NOMO-1 treated with dmso at 0.1 percent for 144 hours (cell line): ENCODE results near the gene CLEC3A.
"Not testable (repeated sequence)": the region's sequence is repeated elsewhere in the genome, so short reads cannot be mapped to it uniquely, and the experiment has no call there.

Source experiments
- DNase-seq: peaks from one replicate; lab custom pipeline; 2025; ENCODE audit not compliant: unreplicated experiment; lab: John Stamatoyannopoulos, UW

CLEC3A gene

DNA sequence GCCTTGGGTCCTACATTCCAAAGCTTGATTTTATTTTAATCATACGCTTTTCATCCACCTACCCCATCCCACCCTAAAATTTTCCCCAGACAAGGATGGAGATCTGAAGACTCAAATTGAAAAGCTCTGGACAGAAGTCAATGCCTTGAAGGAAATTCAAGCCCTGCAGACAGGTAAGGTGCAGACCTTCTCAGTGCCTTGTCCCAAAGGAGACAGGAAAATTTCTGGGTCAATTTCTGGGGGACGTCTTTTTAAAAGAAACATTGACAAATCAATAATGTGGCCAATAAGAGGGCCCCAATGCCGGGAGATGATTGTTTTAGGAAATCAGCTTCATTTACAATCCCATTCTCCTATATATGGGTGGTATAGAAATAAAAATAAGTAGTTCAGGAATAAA is 5.7 kb downstream of the CLEC3A start:
- no peak for DNase-seq

DNA sequence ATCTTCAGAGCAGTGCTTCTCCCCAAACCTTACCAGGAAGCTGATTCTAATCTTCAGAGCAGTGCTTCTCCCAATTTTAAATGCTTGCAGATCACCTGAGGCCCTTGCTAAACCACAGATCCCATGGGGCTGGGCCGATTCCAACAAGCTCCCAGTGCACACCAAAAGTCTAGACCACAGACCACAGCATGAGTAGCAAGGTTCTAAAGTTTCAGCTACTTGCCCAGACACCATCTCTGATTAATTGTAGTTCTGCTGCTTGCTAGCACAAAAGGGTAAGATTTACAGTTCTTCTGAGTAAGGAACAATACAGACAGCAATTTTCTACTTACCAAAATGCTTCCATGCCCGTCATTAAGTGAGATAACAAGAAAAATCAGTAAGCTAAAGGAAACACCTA is 12.2 kb downstream of the CLEC3A start:
- no peak for DNase-seq

DNA sequence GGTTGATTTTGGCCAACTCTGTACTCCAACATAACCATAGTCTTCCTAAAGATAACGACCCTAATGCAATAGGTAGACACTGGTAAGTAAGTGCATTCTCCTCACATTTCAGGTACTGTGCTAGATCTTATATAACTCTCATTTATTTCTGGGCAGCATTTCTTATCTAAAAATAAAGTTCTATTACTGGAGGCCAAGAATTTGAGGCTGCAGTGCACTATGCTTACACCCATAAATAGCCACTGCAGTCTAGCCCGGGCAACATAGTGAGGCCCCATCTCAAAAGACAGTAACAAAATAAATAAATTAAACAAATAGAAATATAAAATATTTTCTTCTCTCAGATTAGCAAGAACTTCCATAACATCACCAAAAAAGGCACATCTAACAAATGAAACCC is 12.7 kb downstream of the CLEC3A start:
- DNase-seq, result no peak

DNA sequence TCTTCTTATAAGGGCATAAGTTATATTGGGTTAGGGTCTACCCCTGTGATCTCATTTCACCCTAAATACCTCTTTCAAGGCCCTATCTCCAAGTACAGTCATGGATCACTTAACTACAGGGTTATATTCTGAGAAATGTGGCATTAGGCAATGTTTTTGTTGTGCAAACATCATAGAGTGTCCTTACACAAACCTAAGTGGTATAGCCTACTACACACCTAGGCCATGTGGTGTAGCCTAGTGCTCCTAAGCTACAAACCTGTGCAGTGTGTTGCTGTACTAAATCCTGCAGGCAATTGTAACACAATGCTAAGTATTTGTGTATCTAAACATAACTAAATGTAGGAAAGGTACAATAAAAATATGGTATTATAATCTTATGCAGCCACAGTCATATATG is 18.0 kb downstream of the CLEC3A start:
- DNase-seq, result no peak

DNA sequence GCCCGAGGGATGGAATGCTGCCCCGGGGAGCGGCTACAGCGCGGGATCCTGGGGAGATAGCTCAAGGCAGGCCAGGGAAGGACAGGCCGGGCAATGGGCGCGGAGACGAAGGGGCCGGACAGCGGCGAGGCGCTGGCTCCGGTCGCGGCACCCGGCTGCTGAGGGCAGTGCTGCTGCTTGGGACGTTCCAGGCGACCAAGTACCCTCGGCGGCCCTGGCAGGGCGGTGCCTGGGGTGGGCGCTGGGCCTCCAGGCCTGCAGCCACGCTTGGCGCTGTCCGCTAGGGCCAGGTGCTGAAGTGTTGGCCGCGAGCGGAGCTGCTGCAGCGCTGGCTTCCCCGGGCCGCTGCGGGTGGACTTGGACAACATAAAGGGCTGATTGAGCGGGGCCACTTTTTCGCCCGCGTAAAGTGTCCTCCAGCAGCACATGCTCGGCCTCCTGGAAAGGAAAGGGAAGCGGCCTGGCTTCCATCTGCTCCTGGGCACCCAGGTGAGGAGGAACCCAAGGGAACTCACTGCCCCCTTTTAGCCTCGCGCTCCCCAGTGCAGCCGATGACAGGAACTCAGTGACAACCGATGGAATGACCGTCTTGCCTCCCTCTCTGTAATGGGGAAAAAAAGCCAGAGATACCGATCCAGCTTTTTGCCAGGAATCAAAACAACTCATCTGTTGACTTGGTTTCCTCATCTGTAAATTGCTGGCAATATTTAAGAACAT is 23.7 kb downstream of the CLEC3A start:
- DNase-seq, result peak; percentile 3

DNA sequence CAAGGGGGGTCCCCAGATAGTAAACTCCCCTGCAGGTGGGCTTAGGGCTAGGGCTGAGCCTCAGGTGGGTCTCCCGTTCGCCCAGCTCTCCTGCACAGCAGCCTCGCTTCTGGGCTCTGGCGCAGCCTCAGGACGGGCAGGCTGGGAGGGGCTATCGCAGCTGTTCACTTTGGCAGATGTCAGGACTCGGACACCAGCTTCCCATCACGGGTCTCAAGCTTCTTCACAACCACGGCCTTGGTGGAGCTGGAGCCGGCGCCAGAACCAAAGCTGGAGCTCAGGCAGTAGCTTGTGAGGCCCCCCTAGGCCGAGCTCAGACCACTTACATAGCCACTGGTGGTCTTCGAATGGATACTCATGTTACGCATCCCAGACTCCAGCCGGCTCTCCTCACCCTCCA is 26.0 kb downstream of the CLEC3A start:
- no peak for DNase-seq

DNA sequence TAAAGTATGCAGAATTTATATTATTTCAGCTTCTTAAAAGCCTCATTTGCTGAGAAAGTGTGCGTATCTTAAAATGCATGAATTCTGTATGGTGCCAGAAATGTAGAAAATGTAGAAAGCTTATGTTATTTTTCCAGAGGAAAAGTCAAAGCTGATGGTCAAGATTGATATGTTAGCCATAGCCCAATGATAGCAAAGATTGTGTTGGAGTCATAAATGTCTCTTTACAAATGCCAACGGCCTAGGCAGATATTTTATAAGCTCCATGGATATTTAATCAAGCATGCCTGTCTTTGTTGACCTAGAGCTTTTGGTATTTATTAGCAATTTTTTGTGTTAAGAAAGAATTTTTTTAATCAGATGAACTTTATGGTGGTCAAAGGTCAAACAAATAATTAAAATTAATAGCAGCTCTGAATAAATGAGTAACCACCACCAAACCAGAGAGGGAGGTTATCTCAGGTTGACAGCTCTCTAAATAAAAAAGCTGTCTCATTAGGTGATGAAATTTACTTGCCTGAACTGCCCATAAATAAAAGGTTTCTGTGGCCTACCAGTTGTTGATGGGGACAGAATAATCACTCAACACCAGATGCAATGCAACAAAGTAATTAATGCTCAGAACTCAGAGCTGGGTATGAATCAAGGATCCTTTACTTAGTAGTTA is 28.5 kb downstream of the CLEC3A start:
- DNase-seq, result no peak

DNA sequence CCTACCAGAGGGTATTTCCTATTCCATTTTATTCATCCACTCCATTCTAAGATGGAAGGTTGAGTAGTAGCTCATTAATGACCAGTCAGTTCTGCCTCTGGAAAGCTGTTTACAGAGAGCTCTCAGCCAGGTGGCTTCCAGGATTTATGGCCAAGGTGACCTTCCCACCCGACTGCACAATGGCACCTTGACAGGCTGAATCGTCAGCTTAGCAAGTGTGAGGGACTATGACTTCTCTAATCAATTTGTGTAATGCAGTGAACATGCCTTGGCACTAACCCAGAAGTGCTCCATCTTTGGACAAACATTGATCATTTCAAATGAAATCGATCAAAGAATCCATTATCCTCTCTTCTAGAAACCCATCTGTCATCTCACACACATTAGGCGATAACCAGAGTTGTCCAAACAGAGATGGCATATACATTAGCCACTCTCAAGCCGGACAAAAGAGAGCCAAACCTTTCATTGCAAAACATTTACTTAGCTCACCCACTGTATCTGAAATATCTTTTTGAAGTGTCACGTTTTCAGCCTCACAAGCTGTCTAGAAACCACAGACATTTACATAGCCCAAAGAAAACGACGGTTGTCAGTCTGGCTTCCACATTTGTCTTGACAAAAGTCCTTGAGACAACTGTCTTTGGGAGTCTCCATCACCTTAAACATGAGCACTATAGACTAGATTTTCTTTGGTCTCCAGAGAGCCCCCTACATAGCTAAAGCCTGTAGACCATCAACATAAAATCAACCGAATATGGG is 35.6 kb downstream of the CLEC3A start:
- no peak for DNase-seq

DNA sequence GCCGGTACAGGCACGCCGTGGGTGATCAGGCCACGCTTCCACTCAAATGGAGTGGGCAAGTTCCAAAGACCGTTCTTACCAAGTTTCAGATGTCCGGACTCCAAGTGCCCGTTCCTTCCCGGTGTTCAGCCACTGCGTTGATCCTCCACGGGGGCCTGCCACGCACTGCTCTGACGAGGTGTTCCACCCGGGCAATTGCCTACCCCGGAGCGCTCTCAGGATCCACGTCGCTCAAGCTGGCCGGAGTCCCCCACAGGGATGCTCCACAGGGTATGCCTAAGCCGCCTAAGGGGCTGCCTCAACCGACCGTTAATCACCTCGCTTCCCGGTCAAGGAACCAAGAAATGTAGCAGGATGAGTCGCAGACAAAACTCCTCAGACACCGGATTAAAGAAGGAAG is 37.5 kb downstream of the CLEC3A start:
- DNase-seq, result not testable (repeated sequence)

DNA sequence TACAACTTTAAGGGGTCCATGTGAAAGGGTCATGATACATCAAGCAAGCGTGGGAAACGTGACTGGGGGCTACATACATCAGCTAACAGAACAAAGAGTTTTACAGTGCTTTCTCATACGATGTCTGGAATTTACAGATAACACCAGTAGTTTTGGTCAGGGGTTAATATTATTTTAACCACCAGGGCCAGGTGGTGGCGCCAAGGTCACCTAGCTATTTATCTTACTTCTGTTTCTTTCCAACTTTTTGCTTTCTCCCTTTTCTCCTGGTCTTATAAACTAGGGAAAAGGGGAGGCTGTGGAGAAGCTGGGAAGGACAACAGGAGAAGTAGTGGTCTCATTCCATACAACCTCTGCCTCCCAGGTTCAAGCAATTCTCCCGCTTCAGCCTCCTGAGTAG is 37.9 kb downstream of the CLEC3A start:
- DNase-seq, result no peak

DNA sequence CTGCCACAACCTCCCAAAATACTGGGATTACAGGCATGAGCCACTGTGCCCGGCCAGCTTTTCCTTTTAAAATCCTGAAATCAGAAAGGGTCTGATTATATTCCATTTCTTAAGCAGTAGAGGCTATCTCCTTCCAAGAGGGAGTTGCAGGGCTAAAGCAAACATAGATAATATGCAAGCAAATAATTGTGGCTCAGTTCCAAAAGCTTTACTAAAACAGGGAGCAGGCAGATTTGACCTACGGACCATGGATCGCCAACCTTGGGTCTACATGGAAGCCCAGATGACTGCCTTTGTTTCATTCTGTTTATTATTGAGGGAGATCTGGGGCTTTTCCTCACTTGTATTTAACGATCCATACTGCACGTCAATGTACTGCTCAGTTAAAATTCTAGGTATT is 38.5 kb downstream of the CLEC3A start:
- DNase-seq, result no peak

DNA sequence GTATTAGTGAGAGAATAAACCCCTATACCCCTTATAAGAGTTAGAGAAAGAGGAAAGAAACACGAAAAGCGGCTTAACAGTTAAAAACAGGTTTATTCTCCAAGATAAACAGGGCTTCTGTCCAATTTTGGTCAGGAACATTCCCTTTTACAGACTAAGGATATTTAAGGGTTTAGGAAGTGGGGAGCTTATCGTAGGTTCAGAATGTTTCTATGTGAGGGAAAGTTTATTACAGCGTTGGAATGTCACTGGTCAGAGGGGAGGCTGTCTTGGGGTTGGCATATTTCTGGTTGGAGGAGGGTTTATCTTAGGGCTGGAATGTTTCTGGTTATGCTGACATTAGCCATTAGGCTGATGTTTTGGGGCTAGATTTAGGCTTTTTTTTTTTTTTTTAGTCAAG is 43.0 kb downstream of the CLEC3A start:
- DNase-seq, result no peak

DNA sequence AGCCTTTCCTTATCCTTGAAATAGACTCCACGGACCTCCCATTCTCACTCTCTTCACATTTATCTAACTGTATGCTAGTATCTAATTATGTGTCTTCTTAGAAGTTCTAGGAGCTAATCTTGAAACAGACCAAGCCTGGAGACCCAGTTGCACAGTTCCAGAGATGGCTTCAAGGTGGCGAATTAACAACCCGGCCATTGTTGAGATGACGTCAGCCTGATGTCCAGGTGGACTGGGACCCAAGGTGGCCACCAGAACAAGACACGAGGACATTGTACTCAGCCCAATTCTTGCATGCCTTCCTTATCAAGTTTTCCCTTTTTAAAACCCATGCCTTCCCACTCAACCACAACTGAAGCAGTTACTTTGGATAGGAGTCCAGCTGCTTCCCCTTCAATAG is 47.6 kb downstream of the CLEC3A start:
- no peak for DNase-seq

DNA sequence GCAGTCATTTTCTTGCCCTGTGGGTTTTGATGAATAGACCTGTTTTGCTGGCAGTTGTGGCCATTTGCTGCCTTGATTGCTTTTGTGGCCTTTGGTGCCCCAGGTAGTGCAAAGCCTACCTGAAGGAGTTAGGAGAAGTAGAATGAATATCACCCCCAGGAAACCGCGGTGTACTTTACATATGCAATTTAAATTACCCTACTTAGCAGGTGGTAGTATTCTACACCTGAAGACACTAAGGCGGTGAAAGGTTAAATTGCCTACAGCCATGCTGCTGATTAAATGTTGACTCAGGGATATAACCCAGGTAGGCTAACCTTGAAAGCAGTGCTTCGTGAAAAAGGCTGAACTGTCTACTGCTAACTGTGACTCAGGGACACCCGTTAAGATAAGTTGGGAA is 49.9 kb downstream of the CLEC3A start:
- DNase-seq, result no peak

DNA sequence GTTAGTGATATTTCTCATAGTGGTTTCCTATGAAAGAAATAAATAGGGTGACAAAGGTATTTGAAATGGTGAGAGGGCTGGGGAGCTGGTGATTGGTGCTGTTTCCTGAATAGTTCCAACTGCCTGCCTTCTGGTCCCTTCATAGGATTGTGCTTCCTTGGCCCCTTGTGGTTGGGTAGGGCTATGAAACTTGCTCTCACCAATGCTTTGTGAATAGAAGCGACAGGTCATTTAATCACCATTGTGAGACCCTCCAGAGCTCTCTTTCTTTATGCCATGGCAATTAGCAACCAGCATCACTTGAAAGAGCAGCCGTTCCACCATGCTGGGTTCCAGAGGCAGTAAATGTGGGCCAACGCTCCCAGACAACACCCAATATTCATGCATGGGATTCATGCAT is 53.5 kb downstream of the CLEC3A start:
- DNase-seq, result no peak

DNA sequence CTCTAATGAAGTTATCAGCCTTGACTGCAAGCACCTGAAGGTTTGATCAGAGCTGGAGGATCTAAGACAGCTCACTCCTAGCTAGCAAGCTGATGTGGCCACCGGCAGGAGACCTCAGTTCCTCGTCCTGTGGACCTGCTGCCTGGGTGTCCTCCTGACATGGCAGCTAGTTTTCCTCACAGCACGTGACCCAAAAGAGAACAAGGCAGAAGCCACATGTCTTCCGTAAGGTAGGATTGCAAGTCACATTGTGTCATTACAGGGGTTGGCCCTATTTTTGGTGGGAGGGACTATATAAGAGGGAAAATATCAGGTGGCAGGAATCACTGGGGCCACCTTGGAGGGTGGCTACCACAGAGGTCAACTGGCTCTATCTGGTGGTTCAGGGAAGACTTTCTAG is 59.0 kb downstream of the CLEC3A start:
- no peak for DNase-seq
